Neuronal stem cell (in vitro differentiated cells): Measurements from ENCODE around the gene SAFB2. TPM values are rescaled to one million over a fixed set of nuclear protein-coding genes. Genes with fewer than 3 reads are reported as not detected.

Source experiments
- DNase-seq: peaks from one replicate; pipeline ENCODE4 v3.0.0-alpha.2; 2013; ENCODE audit warnings: low spot score
- H2AFZ ChIP-seq: one replicate; pipeline ENCODE4 v1.6.1; 2013; ENCODE audit warnings: mild to moderate bottlenecking, low read length, inconsistent platforms
- H2AK5ac ChIP-seq: 2 replicates; pipeline ENCODE4 v1.6.1; 2013; ENCODE audit warnings: low read depth, mild to moderate bottlenecking, inconsistent platforms, low read length, moderate library complexity, mixed read lengths
- H2BK120ac ChIP-seq: 2 replicates; pipeline ENCODE4 v1.6.1; 2013; ENCODE audit warnings: low read depth, mild to moderate bottlenecking, inconsistent platforms, low read length, moderate library complexity, mixed read lengths
- H2BK12ac ChIP-seq: one replicate; pipeline ENCODE4 v1.6.1; 2013; ENCODE audit warnings: low read length, inconsistent platforms
- H2BK15ac ChIP-seq: 2 replicates; pipeline ENCODE4 v1.6.1; 2013; ENCODE audit warnings: mild to moderate bottlenecking, low read length, inconsistent platforms, mixed read lengths
- H2BK5ac ChIP-seq: one replicate; pipeline ENCODE4 v1.6.1; 2013; ENCODE audit warnings: inconsistent platforms, mild to moderate bottlenecking, low read length, moderate library complexity
- H3K14ac ChIP-seq: one replicate; pipeline ENCODE4 v1.6.1; 2013; ENCODE audit warnings: low read length, inconsistent platforms
- H3K18ac ChIP-seq: 2 replicates; pipeline ENCODE4 v1.6.1; 2013; ENCODE audit warnings: low read length, inconsistent platforms
- H3K23ac ChIP-seq: 2 replicates; pipeline ENCODE4 v1.6.1; 2013; ENCODE audit warnings: low read depth, mild to moderate bottlenecking, mixed read lengths, low read length, inconsistent platforms; ENCODE audit not compliant: poor library complexity
- H3K27ac ChIP-seq: replicated peaks from 3 replicates; pipeline ENCODE4 v1.5.1; 2013; ENCODE audit warnings: low read length, inconsistent platforms
- H3K27me3 ChIP-seq, 3 experiments: 2 replicates each; pipeline ENCODE4 v1.6.1; 2013; ENCODE audit warnings: low read length in 3 of 3, mild to moderate bottlenecking in 2 of 3, inconsistent platforms in 1 of 3, low read depth in 1 of 3, mixed read lengths in 1 of 3, moderate library complexity in 1 of 3; ENCODE audit not compliant: control insufficient read depth in 3 of 3, insufficient read depth in 3 of 3
- H3K36me3 ChIP-seq, 2 donors: replicated peaks in 1 of 2; 2 replicates each; pipeline ENCODE4 v1.6.1; 2013; ENCODE audit warnings: low read length in 2 of 2; ENCODE audit not compliant: control insufficient read depth in 2 of 2, insufficient read depth in 2 of 2
- H3K4ac ChIP-seq: 2 replicates; pipeline ENCODE4 v1.6.1; 2013; ENCODE audit warnings: inconsistent platforms, mild to moderate bottlenecking, low read length, moderate library complexity
- H3K4me1 ChIP-seq, 2 donors: 1 replicate in 1 of 2; 2 replicates in 1 of 2; pipeline ENCODE4 v1.6.1; 2013; ENCODE audit warnings: low read length in 2 of 2, low read depth in 1 of 2; ENCODE audit not compliant: control insufficient read depth in 2 of 2, insufficient read depth in 1 of 2
- H3K4me2 ChIP-seq: one replicate; pipeline ENCODE4 v1.6.1; 2013; ENCODE audit warnings: mild to moderate bottlenecking, low read length, inconsistent platforms; ENCODE audit not compliant: insufficient read depth, poor library complexity, severe bottlenecking
- H3K4me3 ChIP-seq, 2 donors: 2 replicates each; pipeline ENCODE4 v1.5.1; 2013; ENCODE audit warnings: low read length in 2 of 2, mild to moderate bottlenecking in 2 of 2, inconsistent platforms in 1 of 2, moderate library complexity in 1 of 2
- H3K79me1 ChIP-seq: one replicate; pipeline ENCODE4 v1.6.1; 2013; ENCODE audit warnings: low read depth, mild to moderate bottlenecking, inconsistent platforms, low read length, moderate library complexity
- H3K9ac ChIP-seq: one replicate; pipeline ENCODE4 v1.6.1; 2013; ENCODE audit warnings: mild to moderate bottlenecking, low read depth, low read length, inconsistent platforms; ENCODE audit not compliant: poor library complexity
- H3K9me3 ChIP-seq, 2 donors: replicated peaks in 1 of 2; 2 replicates each; pipeline versions ENCODE3 to v1.6.1; 2013; ENCODE audit warnings: low read length in 2 of 2, mild to moderate bottlenecking in 2 of 2, inconsistent platforms in 1 of 2, low read depth in 1 of 2, mixed read lengths in 1 of 2, moderate library complexity in 1 of 2; ENCODE audit not compliant: control insufficient read depth in 2 of 2, insufficient read depth in 1 of 2
- H4K8ac ChIP-seq: one replicate; pipeline ENCODE4 v1.6.1; 2013; ENCODE audit warnings: low read depth, mild to moderate bottlenecking, inconsistent platforms, low read length, moderate library complexity
- H4K91ac ChIP-seq: one replicate; pipeline ENCODE4 v1.6.1; 2013; ENCODE audit warnings: low read length, low read depth, mild to moderate bottlenecking, inconsistent platforms; ENCODE audit not compliant: poor library complexity
- WGBS, 2 donors: extraction: QIAGEN DNeasy Blood & Tissue Kit; methylation state at CpG; one replicate each; pipeline ENCODE4 v1.1.7; 2013; ENCODE audit warnings: missing lambda C conversion rate in 2 of 2, mixed read lengths in 1 of 2; ENCODE audit not compliant: insufficient read length in 2 of 2, insufficient replicate concordance in 1 of 2; ENCODE audit errors: extremely low coverage in 2 of 2; 5-methylcytosine and 5-hydroxymethylcytosine counted together
- small RNA-seq: library from polyadenylated mRNA; stranded (forward); fragments of <200 nt; extraction: miRNeasy Mini kit (QIAGEN cat#:217004); gene quantifications from one replicate; pipeline ENCODE3, GENCODE V24; 2013; ENCODE audit not compliant: insufficient read depth

SAFB2 gene

DNA sequence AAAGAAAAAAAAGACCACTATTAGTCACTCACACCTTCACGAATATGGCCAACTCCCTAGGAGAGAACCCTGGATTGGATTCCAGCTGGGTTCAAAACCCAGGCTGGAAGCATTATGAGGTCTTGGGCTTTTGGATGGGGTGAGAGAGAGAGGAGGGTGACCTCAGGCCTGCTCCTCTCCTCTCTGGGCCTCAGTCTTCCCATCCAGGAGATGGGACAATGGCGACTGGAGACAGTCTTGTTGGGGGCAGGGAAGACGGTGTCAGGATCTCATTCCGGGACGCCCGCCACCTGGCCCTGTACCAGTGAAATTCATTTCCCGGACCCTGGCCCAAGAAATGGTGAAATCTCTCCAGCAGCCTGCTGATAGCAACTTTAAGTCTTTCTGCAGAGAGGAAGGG, 81.1 kb downstream of the SAFB2 start:
- Histone ChIP-seq H3K4me3 (no peak overlapping the region), H3K9me3 (no peaks in the 10 kb centered on the region), H3K4ac (no peak overlapping the region), H3K79me1 (no peaks in the 10 kb centered on the region), H2BK15ac (no peak overlapping the region), H2AFZ (no peak overlapping the region), H4K8ac (no peak overlapping the region), H4K91ac (no peak overlapping the region), H3K4me1 (peaks cover 16 to 19% of the 10 kb centered on the region in 2 donors), H3K27me3 (peaks cover 0 to 3% (median 0%) of the 10 kb centered on the region in 3 experiments), H2BK12ac (no peak overlapping the region), H3K4me2 (no peak overlapping the region), H3K36me3 (no peaks in the 10 kb centered on the region), H3K14ac (no peak overlapping the region), H2AK5ac (no peak overlapping the region), H2BK120ac (no peak overlapping the region), H2BK5ac (no peak overlapping the region), H3K18ac (peak overlapping the region; percentile 27), H3K9ac (no peak overlapping the region), H3K23ac (no peak overlapping the region), H3K27ac (peak overlapping the region; percentile 2)
- no peak for DNase-seq
- no CpG with 5 or more reads among the region's 7 CpGs for WGBS, 2 donors

DNA sequence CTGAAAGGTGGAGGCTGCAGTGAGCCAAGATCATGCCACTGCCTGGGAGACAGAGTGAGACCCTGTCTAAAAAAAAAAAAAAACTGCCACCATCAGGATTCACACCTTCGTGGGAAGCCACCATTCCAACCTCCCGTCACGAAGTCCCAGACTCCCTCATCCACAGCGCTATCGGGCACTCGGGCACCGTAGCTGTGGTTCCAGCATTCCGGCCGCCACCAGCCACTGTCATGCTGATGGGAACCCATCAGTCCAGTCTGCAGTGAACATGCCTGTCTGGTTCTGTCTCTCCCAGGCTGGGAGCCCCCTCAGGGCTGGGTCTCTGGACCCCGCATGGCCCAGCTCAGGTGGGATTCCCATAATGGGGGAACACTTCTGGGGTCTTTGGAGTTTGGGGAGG, 82.4 kb downstream of the SAFB2 start:
- no peak overlapping the region for H3K4ac ChIP-seq
- H3K27ac ChIP-seq = no peak overlapping the region
- H4K8ac ChIP-seq = no peak overlapping the region
- peak overlapping the region; percentile 77 for H2AK5ac ChIP-seq
- H3K79me1 ChIP-seq = no peaks in the 10 kb centered on the region
- no peak overlapping the region for H2BK120ac ChIP-seq
- H2BK15ac ChIP-seq = peak overlapping the region; percentile 100
- H3K36me3 ChIP-seq = no peaks in the 10 kb centered on the region
- H4K91ac ChIP-seq = no peak overlapping the region
- H3K14ac ChIP-seq = no peak overlapping the region
- peaks cover under 1 to 3% of the 10 kb centered on the region in 2 donors for H3K9me3 ChIP-seq
- H2BK12ac ChIP-seq = no peak overlapping the region
- H3K9ac ChIP-seq = no peak overlapping the region
- peaks cover 19 to 24% of the 10 kb centered on the region in 2 donors for H3K4me1 ChIP-seq
- H2AFZ ChIP-seq = no peak overlapping the region
- WGBS, 2 donors = no CpG with 5 or more reads among the region's 10 CpGs
- peaks cover 0 to 3% (median 0%) of the 10 kb centered on the region in 3 experiments for H3K27me3 ChIP-seq
- no peak overlapping the region for H2BK5ac ChIP-seq
- no peak overlapping the region for H3K4me3 ChIP-seq
- H3K4me2 ChIP-seq = no peak overlapping the region
- H3K18ac ChIP-seq = peak overlapping the region; percentile 89
- no peak for DNase-seq
- H3K23ac ChIP-seq = peak overlapping the region; percentile 6

DNA sequence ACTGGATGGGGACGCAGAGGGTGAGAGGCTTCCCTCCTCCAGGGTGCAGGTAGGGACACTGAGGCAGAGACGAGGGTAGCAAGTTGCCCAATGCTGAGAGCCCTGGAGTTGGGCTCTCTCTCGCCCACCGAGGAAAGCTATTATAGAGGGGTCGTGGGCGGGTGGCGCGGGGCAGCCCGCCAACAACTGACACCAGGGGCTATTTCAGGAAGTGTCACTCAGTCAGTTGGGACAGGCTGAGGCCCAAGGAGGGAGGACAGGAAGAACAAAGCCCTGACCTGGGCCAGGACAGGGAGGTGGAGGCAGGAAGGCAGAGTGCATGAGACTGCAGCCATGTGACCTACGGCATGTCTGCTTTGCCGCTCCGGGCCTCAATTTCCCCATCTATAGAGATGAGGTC, 84.7 kb downstream of the SAFB2 start:
- Histone ChIP-seq H2BK15ac (peak overlapping the region; percentile 2), H3K14ac (no peak overlapping the region), H3K27me3 (no peaks in the 10 kb centered on the region), H3K4me1 (peaks cover 19 to 24% of the 10 kb centered on the region in 2 donors), H3K36me3 (no peaks in the 10 kb centered on the region), H4K8ac (no peak overlapping the region), H3K4me3 (no peak overlapping the region), H3K23ac (no peak overlapping the region), H3K4me2 (no peak overlapping the region), H3K79me1 (no peaks in the 10 kb centered on the region), H2AK5ac (peak overlapping the region; percentile 13), H2BK12ac (peak overlapping the region; percentile 18), H3K27ac (no peak overlapping the region), H2AFZ (no peak overlapping the region), H3K4ac (no peak overlapping the region), H3K18ac (peak overlapping the region; percentile 33), H2BK120ac (peak overlapping the region; percentile 56), H3K9me3 (peaks cover 6 to 20% of the 10 kb centered on the region in 2 donors), H3K9ac (no peak overlapping the region), H2BK5ac (no peak overlapping the region), H4K91ac (no peak overlapping the region)
- no CpG with 5 or more reads among the region's 12 CpGs for WGBS, 2 donors
- no peak for DNase-seq

Small RNAs within 50 kb of the gene (small RNA-seq; reads per million reads assigned to genes)
- not detected for gene SNRPEP4
